ENCODE results near the gene PIGO. TPM values are rescaled to one million over a fixed set of nuclear protein-coding genes. Genes with fewer than 3 reads are reported as not detected.

Gene PIGO
- 15.2 TPM for polyA plus RNA-seq (2013, experiment 1 of 2; ENCODE audit: insufficient read length)
- 17.4 TPM for polyA plus RNA-seq (2013, experiment 2 of 2; ENCODE audit: insufficient read length)

DNA sequence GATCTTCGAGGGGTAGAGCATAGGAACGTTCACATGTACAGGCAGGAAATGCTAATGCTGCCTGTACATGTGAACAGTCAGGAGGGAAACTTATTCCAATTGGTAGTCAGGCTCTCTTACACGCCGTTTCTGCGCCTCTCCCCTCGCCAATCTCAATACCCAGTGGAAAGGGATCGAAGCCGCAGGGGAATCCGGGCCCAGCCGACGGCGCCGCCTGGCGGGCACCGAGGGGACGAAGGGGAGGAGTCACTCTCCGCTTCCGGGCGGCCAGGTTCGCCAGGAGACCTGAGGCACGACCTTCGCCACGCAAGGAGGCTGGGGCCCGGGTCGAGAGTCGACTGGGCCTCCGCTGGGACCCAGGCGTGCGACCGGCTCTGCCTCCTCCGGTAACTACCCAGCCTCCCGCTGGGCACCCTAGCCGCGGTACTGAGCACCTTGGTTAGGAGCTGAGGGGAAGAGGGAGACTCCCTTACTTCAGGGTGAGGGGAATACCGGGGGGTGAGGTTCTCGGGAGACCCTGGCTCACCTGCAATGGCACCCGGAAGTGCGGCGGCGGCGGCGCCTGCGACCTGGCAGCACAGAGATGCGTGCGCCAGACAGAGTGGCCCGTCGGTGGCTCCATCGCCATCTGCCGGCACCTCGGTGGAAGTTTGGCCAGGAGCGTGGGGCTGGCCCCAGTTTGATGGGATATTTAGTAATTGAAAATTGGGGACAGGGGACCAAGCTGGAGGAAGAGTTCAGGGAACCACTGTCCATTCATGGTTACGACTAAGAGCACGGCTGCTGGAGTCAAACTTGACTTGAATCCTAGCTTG is at the start of gene PIGO:
TSS of gene PIGO (minus strand) at position 557 of the 815 bp plus-strand sequence. CDS start 1,026 bp downstream, outside the sequence.
- DNase-seq, result peak; percentile 79

DNA sequence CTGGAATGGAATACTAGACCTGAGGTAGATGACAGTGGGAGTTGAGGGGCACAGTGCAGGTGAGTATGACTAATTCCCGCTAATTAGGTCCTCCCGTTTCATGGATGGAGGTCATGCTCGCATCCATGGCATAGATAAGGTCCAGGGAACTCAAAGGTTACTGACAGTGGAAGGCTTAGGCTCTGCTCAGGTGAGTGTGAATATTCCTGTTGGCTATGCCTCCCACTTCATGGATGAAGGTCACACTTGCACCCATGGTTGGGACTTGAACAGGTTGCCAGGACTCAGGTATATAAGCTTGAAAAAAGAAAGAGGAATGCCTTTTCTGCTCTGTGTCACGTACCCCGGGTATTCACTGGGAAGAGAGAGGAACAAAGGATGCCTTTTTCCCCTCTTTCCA is 45.6 kb upstream of the PIGO start:
- DNase-seq, result no peak

DNA sequence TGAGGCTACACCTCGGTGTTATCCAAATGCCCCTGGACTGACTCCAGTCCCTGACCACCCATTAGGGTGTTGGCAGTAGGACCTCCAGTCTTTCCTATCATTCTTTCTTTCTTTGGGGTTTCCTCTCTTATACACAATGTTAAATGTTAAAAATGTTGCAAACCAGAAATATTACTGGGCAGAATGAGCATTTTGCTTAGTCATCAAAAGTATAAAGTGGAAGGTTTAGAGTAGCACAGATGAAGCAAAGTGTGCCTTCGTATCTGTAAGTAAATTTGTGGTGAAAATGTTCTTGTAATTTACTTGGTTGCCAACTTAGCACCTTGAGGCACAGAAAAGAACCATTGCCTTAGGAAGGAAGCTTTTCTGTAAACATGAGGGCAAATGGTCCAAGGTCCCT is 43.7 kb upstream of the PIGO start:
- no peak for DNase-seq

DNA sequence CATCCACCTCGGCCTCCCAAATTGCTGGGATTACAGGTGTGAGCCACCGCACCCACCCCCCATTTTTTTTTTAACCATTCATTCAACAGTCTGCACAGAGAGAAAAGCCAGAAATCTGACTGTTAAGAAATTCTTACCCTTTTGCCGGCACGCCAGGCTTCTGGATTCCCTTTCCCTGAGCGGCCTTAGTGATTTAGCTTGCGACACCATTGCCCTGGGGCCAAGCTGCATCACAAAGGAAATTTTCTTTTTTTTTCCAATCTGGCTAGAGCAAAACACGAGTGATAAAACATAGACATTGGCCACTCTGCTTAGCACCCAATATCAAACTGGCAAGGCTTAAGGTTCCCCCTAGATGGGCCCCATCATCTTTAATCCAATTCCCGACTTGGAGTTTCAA is 40.5 kb upstream of the PIGO start:
- DNase-seq, result no peak

DNA sequence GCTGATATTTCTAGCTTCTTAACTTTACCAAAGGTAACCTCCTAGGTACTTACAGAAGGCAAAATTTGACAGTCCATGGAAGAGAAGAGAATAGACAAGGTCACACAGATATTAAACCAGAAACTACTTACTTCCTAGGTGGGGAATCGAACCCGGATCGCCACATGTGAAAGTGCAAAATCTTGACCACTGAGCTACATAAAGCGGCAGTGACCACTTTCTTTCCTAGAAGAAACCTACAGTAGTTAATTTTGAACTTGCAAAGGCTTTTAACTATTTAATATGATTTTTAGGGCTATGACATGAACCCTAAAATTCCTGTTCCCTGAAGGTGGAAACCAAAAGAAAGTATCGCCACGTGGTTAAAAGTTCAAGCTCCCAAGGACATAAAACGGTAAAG is 39.6 kb upstream of the PIGO start:
- DNase-seq, result no peak

DNA sequence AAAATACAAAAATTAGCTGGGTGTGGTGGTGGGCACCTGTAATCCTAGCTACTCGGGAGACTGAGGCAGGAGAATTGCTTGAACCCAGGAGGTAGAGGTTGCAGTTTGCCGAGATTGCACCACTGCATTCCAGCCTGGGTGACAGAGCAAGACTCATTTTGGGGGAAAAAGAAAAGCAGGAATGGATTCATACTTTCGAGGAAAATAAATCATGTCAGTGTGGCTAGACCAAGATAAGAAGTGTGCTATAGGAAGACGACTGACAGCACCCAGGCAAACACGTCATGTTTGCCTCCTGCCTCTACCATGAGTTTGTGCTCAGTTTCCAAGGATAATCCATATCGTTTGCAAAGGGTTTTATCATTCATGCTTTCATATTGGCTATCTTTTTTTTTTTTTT is 38.5 kb upstream of the PIGO start:
- no peak for DNase-seq

DNA sequence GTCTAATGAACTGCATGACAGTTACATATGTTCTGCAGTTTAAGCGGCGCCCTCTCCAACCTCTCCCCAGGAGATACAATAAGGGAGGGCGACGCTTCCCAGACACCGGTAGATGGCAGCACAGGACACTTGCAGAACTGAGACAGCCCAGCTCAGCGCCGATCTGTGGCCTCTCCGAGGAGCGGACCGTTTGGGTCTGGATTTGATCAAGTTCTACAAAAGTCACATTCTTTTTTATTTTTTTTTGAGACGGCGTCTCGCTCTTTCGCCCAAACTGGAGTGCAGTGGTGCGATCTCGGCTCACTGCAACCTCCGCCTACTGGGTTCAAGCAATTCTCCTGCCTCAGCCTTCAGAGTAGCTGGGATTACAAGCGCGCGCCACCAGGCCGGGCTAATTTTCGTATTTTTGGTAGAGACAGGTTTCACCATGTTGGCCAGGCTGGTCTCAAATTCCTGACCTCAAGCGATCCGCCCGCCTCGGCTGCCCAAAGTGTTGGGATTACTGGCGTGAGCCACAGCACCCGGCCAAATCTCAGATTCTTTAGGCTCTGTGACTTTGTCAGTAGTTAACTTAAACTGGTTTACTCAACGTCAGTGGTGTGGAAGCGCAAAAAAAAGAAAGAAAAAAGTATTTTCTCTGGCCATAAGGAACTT is 20.6 kb upstream of the PIGO start:
- DNase-seq, result peak; percentile 93

DNA sequence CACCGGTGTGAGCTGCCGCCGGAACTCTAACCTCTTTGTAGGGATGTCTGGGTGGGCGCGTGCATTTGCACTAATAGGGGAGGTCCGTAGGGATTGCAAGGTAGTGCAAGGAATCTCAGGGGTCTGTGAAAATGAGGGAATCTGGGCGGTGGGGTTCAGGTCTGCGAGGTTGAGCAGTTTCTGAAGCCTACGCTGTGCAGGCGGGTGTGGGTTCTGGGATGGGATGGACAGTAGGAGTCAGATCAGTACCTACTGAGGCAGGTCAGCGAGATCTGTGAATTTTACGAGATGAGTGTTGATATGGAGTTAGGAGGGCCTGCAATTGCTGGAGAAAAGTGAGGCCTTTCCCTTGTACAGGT is 20.1 kb upstream of the PIGO start:
- no peak for DNase-seq

DNA sequence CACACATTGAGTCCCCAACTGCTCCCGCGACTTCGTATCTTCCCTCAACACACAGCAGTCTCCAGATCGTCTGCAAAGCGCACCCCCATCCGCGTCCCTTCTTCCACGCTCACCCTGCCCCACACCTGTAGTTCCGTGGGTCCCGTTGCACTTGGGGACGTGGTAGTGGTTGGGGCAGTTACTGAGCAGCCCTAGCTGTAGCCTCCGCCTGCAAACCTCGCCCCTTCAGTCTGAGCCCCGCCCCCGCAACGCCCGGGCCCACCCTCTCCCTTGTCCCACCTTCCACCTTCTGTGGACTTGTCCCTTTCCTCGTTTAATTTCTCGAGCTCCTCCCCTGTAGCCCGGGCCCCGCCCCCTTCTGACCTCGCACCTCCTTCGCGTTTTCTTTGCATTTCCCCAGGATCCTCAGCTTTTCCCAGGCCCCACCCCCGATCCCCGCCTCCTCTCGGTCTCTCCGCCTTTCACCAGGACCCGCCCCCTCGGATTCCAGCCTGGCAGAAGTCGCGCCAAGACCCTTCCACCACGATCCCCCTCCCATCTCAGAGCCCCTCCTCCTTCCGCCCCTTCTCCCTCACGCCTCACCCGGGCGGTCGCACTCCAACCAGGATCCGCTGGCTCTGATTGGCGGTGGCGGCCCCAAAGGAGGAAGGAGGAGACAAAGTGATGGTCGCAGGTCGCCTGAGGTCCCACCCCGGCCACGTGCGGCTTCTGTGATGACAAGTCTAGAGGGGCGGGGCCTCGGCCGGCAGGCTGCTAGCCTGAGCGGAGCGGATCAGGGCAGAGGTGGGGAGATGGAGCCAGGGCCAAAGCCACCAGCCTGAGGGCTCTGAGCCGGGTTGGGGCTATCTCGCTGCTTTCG is 19.5 kb upstream of the PIGO start, which contains the start of gene ATOSB:
TSS of gene ATOSB (minus strand) at position 183 of the 859 bp plus-strand sequence. CDS start 7,588 bp downstream, outside the sequence.
- DNase-seq, result peak; percentile 97

DNA sequence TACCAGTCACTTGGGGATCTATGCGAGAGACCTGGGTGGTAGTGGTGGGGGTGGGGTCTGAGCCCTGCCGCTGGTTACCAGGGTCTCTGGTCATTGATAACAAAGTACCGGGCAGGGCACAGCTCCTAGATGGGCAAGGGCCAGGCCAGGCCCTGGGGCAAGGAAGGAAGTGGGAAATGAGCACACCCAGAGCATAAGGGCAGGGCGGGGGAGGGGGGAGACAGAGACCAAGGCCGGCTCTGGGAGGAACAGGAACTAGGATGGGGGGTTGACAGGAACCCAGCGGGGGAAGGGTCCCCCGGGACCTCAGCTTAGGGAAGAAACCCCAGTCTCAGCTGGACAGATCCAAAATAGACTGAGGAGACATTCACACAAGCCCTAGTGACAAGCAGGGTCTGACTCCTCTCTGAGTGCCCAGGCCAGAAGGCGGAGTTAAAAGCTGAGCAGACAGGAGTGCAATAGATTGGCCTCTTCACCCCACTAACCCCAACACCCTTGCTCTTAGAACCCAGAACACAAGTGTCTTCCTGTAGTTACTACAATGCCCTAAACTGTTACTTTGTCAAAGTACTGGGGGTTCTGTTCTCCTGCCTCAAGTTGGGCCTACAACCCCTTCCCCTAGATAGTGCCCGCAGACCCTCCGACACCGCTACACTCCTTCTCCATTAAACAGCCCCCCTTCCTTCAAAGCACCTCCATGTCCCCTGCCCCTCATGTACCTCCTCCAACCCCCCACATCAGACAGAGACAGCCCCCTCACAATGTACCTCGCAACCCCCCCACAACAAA is 18.6 kb upstream of the PIGO start:
- peak; percentile 43 for DNase-seq

DNA sequence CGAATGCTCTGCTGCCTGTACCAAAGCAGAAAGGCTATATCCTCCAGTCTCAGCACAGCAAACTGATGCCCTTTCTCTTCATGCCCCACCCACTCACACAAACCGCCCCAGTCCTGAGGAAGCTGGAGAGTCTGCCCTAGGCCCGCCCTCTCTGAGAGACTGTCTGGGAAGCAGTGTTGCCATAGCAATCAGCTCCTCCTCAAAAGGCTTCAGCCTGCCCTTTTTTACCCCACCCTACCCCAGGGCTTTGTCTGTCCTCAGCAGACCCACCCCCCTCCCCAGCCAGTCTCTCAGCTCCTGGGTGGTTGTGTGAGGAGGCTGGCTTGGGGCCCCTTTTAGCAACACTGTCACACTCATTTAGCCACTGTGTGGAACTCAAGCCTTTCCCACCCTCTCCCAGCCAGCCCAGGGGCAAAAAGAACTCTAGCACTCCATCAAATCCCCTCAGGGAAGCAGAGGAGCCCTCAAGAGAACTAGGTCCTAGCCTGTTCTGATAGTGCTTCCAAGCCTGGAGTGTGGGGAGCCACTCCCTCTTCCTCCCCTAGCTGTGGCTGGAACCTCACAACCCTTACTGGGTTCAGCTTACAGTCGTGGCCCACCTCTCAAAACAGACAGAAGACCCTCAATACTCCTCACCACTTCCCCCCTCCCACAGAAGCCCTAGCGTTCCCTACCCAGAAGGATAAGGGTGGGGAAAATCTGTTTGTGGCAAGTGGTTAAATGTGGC is 17.9 kb upstream of the PIGO start:
- DNase-seq, result peak; percentile 98

DNA sequence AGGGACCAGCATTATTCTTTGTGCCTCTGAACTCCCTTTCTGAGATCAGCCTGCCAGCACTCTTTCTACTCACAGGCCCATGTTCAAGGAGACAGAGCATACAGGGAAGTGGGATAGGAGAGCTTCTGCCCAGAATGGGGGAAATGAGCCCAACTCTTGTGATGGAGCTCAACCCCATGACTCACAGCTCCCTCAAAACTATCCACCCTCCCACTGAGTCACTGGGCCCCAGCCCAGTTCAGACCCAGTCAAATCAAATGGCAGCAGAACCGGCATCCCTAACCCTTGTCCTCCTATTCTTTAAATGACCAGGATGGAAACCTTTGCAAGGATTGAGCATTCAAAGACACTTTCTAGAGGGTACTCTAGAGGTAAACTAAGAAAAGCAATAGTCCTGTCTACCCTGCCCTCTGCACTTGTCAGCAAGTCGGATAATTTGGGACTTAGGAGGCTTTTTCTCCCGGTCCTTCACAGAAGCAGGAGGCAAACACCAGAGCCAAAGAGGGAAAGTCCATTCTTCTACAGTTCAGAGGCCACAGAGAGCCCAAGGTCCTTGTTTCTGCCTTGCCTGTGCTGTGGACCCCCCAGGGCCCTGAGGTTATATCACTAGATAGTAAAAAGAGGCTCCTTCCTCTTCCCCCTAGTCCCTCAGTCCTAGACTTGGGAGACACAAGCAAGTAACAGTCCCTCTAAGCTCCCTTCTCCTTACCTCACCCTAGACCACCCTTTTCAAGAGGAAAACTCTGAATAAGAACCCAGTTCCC is 16.0 kb upstream of the PIGO start:
- peak; percentile 73 for DNase-seq

DNA sequence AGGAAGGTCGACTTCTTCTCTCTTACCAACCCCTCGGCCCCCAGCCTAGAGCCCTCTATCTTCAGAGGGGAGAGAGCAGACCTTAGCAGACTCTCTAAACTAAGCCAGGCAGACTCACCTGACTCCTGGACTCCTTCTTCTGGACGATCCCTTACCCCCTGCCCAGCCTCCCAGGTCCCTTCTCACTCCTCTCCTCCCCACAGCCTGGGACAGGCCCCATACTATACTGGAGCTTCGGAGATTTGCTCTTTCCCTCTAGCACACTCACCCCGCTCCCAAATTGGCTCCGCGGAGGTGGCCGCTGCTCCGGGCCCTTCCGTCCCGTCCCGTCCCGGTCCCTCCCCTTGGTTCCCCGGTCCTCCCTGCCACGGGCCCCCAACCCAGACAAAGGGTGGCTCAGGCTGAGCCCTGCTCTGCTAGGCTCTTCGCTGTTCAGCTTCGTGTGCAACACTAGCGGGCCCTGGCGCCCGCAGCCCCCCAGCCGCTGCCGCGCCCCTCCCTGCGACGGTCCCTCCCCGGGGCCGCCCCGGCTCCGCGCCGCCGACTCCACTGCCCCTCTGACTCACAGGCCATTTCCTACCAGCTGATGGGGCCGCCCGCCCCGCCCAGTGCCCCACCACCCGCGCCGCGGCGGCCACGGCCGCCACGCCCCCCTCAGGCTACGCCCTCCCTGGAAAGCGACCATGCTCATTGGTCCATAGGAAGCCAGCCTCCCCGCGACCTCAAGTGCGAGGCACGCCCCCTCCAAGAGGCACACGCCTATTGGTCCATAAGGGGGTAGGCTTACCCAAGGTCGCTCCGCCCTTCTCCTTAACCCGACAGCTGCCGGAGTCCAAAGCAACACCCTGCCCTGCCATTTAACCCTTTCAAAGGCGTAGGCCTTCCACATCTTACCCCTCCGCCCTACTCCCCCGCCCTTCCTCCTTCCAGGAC is 14.9 kb upstream of the PIGO start:
- peak; percentile 99 for DNase-seq

DNA sequence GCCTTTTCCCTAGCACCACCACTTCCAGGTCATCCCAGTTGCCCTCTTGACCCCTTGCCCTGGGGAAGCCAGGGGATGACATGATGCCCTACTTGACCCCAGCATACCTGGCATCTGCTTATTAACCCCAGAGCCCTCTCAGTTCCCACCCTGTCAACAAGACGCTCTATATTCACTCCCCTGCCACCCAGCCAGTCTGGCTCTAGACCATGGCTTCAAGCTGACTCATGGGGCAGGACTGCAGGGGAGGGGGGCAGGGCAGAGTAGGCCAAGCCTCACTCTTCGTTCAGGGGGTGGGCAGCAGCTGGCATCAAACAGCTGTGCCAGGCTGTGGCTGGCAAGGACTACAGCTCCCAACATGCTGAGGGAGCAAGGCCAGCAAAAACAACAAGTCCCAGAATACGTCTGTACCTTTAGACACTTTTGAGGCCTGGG is 14.0 kb upstream of the PIGO start:
- DNase-seq, result peak; percentile 43

DNA sequence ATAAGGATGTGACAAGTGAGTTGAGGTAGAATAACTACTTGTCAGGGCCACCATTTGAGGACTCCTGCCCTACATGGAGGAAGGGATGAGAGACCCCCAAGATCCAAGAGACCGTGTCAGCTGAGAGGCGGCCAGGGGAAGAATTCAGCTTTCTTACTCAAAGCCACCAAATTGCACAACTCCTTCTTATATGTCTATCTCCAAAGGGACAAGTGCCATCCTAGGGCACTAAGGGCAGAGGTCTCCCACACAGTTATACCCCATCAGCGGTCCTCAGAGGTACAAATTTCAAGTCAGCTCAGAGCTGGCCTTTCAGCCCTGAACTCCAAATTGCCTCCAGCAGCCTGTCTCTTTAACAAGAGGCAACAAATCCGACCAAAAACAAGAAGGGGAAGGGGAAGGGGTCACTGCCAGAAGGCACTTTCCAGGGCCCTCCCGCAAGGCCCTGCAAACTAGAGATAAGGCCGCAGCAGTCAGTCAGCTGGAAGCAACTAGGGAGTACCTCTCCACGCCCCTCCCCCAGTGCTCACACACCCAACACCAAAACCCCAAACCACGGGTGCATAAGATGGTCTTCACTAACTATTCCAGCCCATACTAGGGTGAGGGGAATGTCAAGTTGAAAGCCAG is 12.7 kb upstream of the PIGO start:
- no peak for DNase-seq

DNA sequence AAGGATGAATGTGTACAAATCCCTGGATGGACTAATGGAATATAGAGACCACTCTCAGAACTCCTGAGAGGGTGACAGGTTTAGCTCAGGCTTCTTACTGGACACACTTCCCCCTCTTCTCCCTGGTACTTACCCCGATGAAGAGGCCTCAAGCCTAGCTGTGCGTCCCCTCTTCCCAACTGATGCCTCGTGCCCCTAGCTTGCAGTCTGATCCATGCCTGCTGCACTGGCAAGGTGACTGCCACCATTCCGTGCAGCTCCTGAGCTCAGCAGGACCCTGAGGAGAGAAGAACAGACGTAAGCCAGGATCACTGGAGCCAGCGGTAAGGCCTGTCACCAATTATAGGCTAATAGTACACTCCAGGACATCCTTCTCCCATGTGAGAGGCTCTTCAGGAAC is 12.1 kb upstream of the PIGO start:
- no peak for DNase-seq

DNA sequence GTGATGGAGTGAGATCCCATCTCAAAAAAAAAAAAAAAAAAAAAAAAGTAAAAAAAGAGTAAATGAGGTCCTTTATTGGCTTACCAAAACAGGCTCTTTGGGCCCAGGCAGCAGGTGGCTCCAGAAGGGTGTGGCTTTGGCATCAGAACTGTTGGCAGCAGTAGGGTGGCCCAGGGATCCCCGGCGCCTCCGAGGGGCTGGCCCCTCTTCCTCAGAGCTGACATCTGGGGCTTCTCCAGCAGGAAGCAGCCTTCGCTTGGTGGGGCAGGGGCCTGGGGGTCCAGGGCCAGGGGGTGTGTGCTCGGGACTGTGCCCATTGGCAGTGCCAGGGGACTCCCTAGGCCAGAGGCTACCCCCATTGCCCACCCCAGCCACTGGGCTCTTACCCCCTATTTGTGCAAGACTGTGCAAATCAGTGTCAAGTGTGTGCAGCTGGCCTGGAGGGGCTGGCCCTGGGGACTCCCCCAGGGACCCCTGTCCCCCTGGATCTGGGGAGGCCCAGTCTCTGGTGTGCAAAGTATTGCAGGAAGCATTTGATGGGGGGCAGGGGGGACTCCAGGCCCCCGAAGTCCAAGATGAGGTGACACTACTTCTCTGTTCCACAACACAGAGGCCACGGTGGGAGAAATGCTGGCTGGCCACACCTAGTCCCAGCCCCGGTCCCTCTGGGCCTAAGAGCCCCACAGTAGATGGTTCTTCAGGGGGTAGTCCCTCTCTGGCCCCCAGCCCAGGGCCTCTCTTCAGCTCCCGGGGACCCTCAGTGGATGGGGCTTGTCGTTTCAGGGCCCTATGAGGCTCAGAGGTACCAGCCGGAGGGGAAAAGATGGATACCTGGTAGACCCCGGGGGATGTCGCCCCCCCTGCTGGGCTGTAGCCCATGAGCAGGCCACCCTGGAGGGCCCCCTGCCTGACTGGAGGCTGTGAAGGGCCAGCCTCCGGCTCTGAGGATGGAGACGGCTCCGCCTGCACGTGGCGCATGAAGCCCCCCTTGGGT is 11.2 kb upstream of the PIGO start:
- DNase-seq, result no peak

DNA sequence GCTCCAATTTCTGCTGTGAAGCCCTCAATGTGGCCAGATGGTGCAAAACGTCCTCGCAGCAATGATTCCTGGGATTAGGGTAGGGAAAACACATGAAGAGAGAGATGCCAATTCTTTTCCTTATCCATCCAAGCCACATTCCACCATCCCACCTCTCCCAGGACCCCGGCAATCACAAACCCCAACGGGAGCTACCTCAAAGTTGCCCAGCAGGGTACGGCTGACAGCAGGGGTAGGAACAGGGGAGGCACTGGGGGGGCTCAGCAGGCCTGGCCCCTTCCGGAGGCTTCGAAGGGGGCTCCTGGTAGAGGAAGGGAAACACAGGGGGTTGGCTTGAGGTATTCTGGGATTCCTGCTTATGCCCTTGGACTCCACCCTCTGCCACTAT is 9.9 kb upstream of the PIGO start:
- no peak for DNase-seq

All from fibroblast of skin of abdomen (primary cell).